Measurements from ENCODE around the gene SPTBN2.

- TF ChIP-seq EP300 (IDR thresholded peaks at IDR 0.05; ENCODE audit: borderline replicate concordance) (no peak), FOXM1 (IDR thresholded peaks at IDR 0.05; ENCODE audit: borderline replicate concordance, low read depth) (no peak), RAD21 (IDR thresholded peaks at IDR 0.05; ENCODE audit: low read depth) (no peak), MAX (IDR thresholded peaks at IDR 0.05) (no peak), REST (IDR thresholded peaks at IDR 0.05; ENCODE audit: low read depth) (no peak)
These were observed at the start of gene SPTBN2 for GRCh38 chr11:66728693-66729385.

Data from Ishikawa (cell line).